GM23338 (cell line): Measurements from ENCODE around the gene EMILIN3. TPM values are rescaled to one million over a fixed set of nuclear protein-coding genes. Genes with fewer than 3 reads are reported as not detected.

Experiments used
- ATAC-seq: fragments of 200-7000 bp; cut with Tn5 transposase; 3 replicates; pipeline ENCODE4 v1.9.1; 2020
- DNase-seq: peaks from one replicate; pipeline ENCODE4 v3.0.0-alpha.2; 2015; ENCODE audit warnings: low spot score
- H2AFZ ChIP-seq: fragments of 200-600 bp; sonication (generic); 2 replicates; pipeline ENCODE4 v1.8.0; 2016; ENCODE audit warnings: antibody characterized with exemption, mild to moderate bottlenecking, moderate library complexity
- H3F3A ChIP-seq: fragments of 200-600 bp; sonication (generic); replicated peaks from 2 replicates; pipeline ENCODE4 v1.8.0; 2017; ENCODE audit warnings: antibody characterized with exemption, mixed run types, low read depth
- H3K27ac ChIP-seq: fragments of 200-600 bp; sonication (generic); 2 replicates; pipeline ENCODE4 v1.6.1; 2016; ENCODE audit warnings: low read depth
- H3K27me3 ChIP-seq: fragments of 200-600 bp; sonication (generic); 2 replicates; pipeline ENCODE4 v1.8.0; 2016; ENCODE audit warnings: mild to moderate bottlenecking, mixed run types, moderate library complexity; ENCODE audit not compliant: insufficient read depth
- H3K36me3 ChIP-seq: fragments of 200-600 bp; sonication (generic); 2 replicates; pipeline ENCODE4 v1.8.0; 2016; ENCODE audit warnings: mild to moderate bottlenecking; ENCODE audit not compliant: insufficient read depth
- H3K4me1 ChIP-seq: fragments of 200-600 bp; sonication (generic); 2 replicates; pipeline ENCODE4 v1.8.0; 2016; ENCODE audit warnings: mild to moderate bottlenecking, moderate library complexity; ENCODE audit not compliant: insufficient read depth
- H3K4me2 ChIP-seq: fragments of 200-600 bp; sonication (generic); 2 replicates; pipeline ENCODE4 v1.7.1; 2017; ENCODE audit warnings: mixed run types
- H3K4me3 ChIP-seq: fragments of 200-600 bp; sonication (generic); 2 replicates; pipeline ENCODE4 v1.6.1; 2016; ENCODE audit warnings: mixed run types
- H3K79me2 ChIP-seq: fragments of 200-600 bp; sonication (generic); replicated peaks from 2 replicates; pipeline ENCODE4 v1.8.0; 2017; ENCODE audit warnings: mild to moderate bottlenecking; ENCODE audit not compliant: insufficient read depth
- H3K9me2 ChIP-seq: fragments of 200-600 bp; sonication (generic); 2 replicates; pipeline ENCODE4 v1.8.0; 2017; ENCODE audit not compliant: insufficient read depth
- H4K20me1 ChIP-seq: fragments of 200-600 bp; sonication (generic); replicated peaks from 2 replicates; pipeline ENCODE4 v1.8.0; 2017; ENCODE audit warnings: mild to moderate bottlenecking; ENCODE audit not compliant: insufficient read depth
- H3K27ac Mint-ChIP-seq: 2 replicates; pipeline ENCODE4 v1.8.0; 2020; ENCODE audit warnings: inconsistent platforms, mild to moderate bottlenecking, moderate library complexity, mixed read lengths
- H3K27me3 Mint-ChIP-seq: 3 replicates; pipeline ENCODE4 v1.8.0; 2022; ENCODE audit warnings: low read depth, mild to moderate bottlenecking, moderate library complexity, mixed read lengths, inconsistent platforms; ENCODE audit not compliant: insufficient read depth, poor library complexity
- H3K36me3 Mint-ChIP-seq: 3 replicates; pipeline ENCODE4 v1.8.0; 2021; ENCODE audit warnings: low read depth, mild to moderate bottlenecking, inconsistent platforms, moderate library complexity, mixed read lengths
- H3K4me1 Mint-ChIP-seq: 3 replicates; pipeline ENCODE4 v1.8.0; 2020; ENCODE audit warnings: mild to moderate bottlenecking, inconsistent platforms, mixed read lengths
- H3K4me3 Mint-ChIP-seq: 3 replicates; pipeline ENCODE4 v1.8.0; 2021; ENCODE audit warnings: moderate library complexity, mild to moderate bottlenecking, inconsistent platforms, mixed read lengths
- H3K9me3 Mint-ChIP-seq: 3 replicates; pipeline ENCODE4 v1.8.0; 2020; ENCODE audit warnings: moderate library complexity, mild to moderate bottlenecking, inconsistent platforms, mixed read lengths
- CREB1 ChIP-seq: fragments of 250-450 bp; sonication (Bioruptor Pico); IDR thresholded peaks from 2 replicates; pipeline ENCODE4 v1.5.0; 2020; ENCODE audit warnings: low read depth, mild to moderate bottlenecking, moderate library complexity
- ETS1 ChIP-seq: IDR thresholded peaks from 2 replicates; pipeline ENCODE4 v1.6.1; 2016; ENCODE audit warnings: antibody characterized with exemption
- EZH2 ChIP-seq: fragments of 200-600 bp; sonication (generic); IDR thresholded peaks from one replicate; pipeline ENCODE4 v1.8.0; 2017; ENCODE audit warnings: antibody characterized with exemption, mild to moderate bottlenecking, low read depth; ENCODE audit not compliant: unreplicated experiment
- EZH2phosphoT487 ChIP-seq: fragments of 200-600 bp; sonication (generic); IDR thresholded peaks from one replicate; pipeline ENCODE4 v1.8.1; 2018; ENCODE audit warnings: antibody characterized with exemption; ENCODE audit not compliant: unreplicated experiment
- JUNB ChIP-seq: IDR thresholded peaks from one replicate; pipeline ENCODE4 v1.6.1; 2016; ENCODE audit warnings: antibody characterized with exemption; ENCODE audit not compliant: unreplicated experiment
- NANOG ChIP-seq: IDR thresholded peaks from 2 replicates; pipeline ENCODE4 v1.6.1; 2016; ENCODE audit warnings: antibody characterized with exemption, borderline replicate concordance
- POLR2AphosphoS5 ChIP-seq: IDR thresholded peaks from 2 replicates; pipeline ENCODE4 v1.6.1; 2016; ENCODE audit warnings: antibody characterized with exemption, low read depth
- STAT1 ChIP-seq: IDR thresholded peaks from one replicate; pipeline ENCODE4 v1.6.1; 2016; ENCODE audit warnings: antibody characterized with exemption; ENCODE audit not compliant: unreplicated experiment
- ZNF114 ChIP-seq: fragments of 250-450 bp; sonication (Bioruptor Pico); IDR thresholded peaks from 2 replicates; pipeline ENCODE4 v1.5.0; 2020; ENCODE audit warnings: mild to moderate bottlenecking, moderate library complexity
- ZNF331 ChIP-seq: fragments of 250-450 bp; sonication (Bioruptor Pico); IDR thresholded peaks from 2 replicates; pipeline ENCODE4 v1.5.0; 2020; ENCODE audit warnings: low read depth, mild to moderate bottlenecking, moderate library complexity
- polyA plus RNA-seq: library from polyadenylated mRNA; unstranded; fragments of >200 nt; fragmentation: Nextera tagmentation; extraction: Ambion mirVana; gene quantifications from 2 replicates; pipeline ENCODE4 v1.2.1, GENCODE V29; 2016
- total RNA-seq: library from RNA; depleted of rRNA; stranded (reverse); fragments of >200 nt; shearing (Covaris generic); gene quantifications from 2 replicates; pipeline ENCODE4 v1.2.3, GENCODE V29; 2014
- TF ChIP-seq, protein P1 (sequence below): fragments of 250-450 bp; sonication (Bioruptor Pico); IDR thresholded peaks from 2 replicates; pipeline ENCODE4 v1.5.0; 2020; ENCODE audit warnings: mild to moderate bottlenecking, moderate library complexity
- TF ChIP-seq, protein P2 (sequence below): IDR thresholded peaks from one replicate; pipeline ENCODE4 v1.6.1; 2018; ENCODE audit warnings: antibody characterized with exemption; ENCODE audit not compliant: unreplicated experiment

The EMILIN3 gene
- total and polyA plus RNA-seq, 2 experiments from 2014 or later, result 0.53 to 6.6 TPM

- TF ChIP-seq, protein P1, sequence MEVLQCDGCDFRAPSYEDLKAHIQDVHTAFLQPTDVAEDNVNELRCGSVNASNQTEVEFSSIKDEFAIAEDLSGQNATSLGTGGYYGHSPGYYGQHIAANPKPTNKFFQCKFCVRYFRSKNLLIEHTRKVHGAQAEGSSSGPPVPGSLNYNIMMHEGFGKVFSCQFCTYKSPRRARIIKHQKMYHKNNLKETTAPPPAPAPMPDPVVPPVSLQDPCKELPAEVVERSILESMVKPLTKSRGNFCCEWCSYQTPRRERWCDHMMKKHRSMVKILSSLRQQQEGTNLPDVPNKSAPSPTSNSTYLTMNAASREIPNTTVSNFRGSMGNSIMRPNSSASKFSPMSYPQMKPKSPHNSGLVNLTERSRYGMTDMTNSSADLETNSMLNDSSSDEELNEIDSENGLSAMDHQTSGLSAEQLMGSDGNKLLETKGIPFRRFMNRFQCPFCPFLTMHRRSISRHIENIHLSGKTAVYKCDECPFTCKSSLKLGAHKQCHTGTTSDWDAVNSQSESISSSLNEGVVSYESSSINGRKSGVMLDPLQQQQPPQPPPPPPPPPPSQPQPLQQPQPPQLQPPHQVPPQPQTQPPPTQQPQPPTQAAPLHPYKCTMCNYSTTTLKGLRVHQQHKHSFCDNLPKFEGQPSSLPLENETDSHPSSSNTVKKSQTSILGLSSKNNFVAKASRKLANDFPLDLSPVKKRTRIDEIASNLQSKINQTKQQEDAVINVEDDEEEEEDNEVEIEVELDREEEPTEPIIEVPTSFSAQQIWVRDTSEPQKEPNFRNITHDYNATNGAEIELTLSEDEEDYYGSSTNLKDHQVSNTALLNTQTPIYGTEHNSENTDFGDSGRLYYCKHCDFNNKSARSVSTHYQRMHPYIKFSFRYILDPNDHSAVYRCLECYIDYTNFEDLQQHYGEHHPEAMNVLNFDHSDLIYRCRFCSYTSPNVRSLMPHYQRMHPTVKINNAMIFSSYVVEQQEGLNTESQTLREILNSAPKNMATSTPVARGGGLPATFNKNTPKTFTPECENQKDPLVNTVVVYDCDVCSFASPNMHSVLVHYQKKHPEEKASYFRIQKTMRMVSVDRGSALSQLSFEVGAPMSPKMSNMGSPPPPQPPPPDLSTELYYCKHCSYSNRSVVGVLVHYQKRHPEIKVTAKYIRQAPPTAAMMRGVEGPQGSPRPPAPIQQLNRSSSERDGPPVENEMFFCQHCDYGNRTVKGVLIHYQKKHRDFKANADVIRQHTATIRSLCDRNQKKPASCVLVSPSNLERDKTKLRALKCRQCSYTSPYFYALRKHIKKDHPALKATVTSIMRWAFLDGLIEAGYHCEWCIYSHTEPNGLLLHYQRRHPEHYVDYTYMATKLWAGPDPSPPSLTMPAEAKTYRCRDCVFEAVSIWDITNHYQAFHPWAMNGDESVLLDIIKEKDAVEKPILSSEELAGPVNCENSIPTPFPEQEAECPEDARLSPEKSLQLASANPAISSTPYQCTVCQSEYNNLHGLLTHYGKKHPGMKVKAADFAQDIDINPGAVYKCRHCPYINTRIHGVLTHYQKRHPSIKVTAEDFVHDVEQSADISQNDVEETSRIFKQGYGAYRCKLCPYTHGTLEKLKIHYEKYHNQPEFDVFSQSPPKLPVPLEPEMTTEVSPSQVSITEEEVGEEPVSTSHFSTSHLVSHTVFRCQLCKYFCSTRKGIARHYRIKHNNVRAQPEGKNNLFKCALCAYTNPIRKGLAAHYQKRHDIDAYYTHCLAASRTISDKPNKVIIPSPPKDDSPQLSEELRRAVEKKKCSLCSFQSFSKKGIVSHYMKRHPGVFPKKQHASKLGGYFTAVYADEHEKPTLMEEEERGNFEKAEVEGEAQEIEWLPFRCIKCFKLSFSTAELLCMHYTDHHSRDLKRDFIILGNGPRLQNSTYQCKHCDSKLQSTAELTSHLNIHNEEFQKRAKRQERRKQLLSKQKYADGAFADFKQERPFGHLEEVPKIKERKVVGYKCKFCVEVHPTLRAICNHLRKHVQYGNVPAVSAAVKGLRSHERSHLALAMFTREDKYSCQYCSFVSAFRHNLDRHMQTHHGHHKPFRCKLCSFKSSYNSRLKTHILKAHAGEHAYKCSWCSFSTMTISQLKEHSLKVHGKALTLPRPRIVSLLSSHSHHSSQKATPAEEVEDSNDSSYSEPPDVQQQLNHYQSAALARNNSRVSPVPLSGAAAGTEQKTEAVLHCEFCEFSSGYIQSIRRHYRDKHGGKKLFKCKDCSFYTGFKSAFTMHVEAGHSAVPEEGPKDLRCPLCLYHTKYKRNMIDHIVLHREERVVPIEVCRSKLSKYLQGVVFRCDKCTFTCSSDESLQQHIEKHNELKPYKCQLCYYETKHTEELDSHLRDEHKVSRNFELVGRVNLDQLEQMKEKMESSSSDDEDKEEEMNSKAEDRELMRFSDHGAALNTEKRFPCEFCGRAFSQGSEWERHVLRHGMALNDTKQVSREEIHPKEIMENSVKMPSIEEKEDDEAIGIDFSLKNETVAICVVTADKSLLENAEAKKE, result no peak
- TF ChIP-seq POLR2AphosphoS5, result no peak
Measured at GRCh38 chr20:41362748-41363140, 3.9 kb downstream of the EMILIN3 start (continued).

GRCh38 chr20:41361757-41362747 is 4.6 kb downstream of the EMILIN3 start:
- Histone ChIP-seq H3K27me3 (peaks cover 25% of the 10 kb centered on the region), H3K4me2 (no peak overlapping the region), H4K20me1 (no peaks in the 10 kb centered on the region), H3F3A (no peaks in the 10 kb centered on the region), H3K4me1 (peaks cover under 1% of the 10 kb centered on the region; the same call in 1 of the 2 replicates), H3K79me2 (no peaks in the 10 kb centered on the region), H3K27ac (no peak overlapping the region), H3K9me2 (no peaks in the 10 kb centered on the region), H3K36me3 (no peaks in the 10 kb centered on the region), H3K4me3 (no peak overlapping the region), H2AFZ (no peak overlapping the region)
- no peaks in the 10 kb centered on the region for H3K9me3 Mint-ChIP-seq
- H3K27ac Mint-ChIP-seq, result no peak overlapping the region
- peaks cover 16% of the 10 kb centered on the region for H3K27me3 Mint-ChIP-seq
- ATAC-seq, result no peak
- no peaks in the 10 kb centered on the region; the same call in 2 of the 3 replicates for H3K36me3 Mint-ChIP-seq
- DNase-seq, result no peak
- no peak overlapping the region for H3K4me3 Mint-ChIP-seq
- peaks cover 5% of the 10 kb centered on the region for H3K4me1 Mint-ChIP-seq
- TF ChIP-seq CREB1 (no peak), ZNF331 (CRISPR knock-in tag) (no peak), NANOG (no peak), POLR2AphosphoS5 (no peak), ETS1 (no peak), JUNB (no peak), EZH2phosphoT487 (no peak), EZH2 (no peak), STAT1 (no peak), ZNF114 (CRISPR knock-in tag) (no peak)
- TF ChIP-seq, protein P2, sequence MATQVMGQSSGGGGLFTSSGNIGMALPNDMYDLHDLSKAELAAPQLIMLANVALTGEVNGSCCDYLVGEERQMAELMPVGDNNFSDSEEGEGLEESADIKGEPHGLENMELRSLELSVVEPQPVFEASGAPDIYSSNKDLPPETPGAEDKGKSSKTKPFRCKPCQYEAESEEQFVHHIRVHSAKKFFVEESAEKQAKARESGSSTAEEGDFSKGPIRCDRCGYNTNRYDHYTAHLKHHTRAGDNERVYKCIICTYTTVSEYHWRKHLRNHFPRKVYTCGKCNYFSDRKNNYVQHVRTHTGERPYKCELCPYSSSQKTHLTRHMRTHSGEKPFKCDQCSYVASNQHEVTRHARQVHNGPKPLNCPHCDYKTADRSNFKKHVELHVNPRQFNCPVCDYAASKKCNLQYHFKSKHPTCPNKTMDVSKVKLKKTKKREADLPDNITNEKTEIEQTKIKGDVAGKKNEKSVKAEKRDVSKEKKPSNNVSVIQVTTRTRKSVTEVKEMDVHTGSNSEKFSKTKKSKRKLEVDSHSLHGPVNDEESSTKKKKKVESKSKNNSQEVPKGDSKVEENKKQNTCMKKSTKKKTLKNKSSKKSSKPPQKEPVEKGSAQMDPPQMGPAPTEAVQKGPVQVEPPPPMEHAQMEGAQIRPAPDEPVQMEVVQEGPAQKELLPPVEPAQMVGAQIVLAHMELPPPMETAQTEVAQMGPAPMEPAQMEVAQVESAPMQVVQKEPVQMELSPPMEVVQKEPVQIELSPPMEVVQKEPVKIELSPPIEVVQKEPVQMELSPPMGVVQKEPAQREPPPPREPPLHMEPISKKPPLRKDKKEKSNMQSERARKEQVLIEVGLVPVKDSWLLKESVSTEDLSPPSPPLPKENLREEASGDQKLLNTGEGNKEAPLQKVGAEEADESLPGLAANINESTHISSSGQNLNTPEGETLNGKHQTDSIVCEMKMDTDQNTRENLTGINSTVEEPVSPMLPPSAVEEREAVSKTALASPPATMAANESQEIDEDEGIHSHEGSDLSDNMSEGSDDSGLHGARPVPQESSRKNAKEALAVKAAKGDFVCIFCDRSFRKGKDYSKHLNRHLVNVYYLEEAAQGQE, result no peak
